CD4-positive, alpha-beta memory T cell (primary cell): ENCODE results near the gene RBPMS2. TPM values are rescaled to one million over a fixed set of nuclear protein-coding genes. Genes with fewer than 3 reads are reported as not detected.

Experiments
- CTCF ChIA-PET: fragments of 350-600 bp; sonication (Branson Sonifier 250); formaldehyde crosslinking; loops from one replicate; lab custom pipeline; 2021; ENCODE audit warnings: inconsistent platforms; ENCODE audit not compliant: partially characterized antibody; lab: Charles Lee
- POLR2A ChIA-PET: fragments of 350-600 bp; sonication (Branson Sonifier 250); formaldehyde crosslinking; loops from one replicate; lab custom pipeline; 2021; ENCODE audit not compliant: partially characterized antibody; lab: Charles Lee
- DNase-seq, 5 donors: peaks; one replicate each; pipeline versions ENCODE4 v3.0.0 to v3.0.0-alpha.2; 2020 to 2022; ENCODE audit warnings: mixed read lengths in 1 of 5
- H3K27ac ChIP-seq: one replicate; pipeline ENCODE4 v1.7.0; 2013; ENCODE audit warnings: low read depth, low read length
- H3K27me3 ChIP-seq: 2 replicates; pipeline ENCODE4 v1.7.0; 2013; ENCODE audit warnings: mild to moderate bottlenecking, low read length, moderate library complexity; ENCODE audit not compliant: insufficient read depth
- H3K36me3 ChIP-seq: 2 replicates; pipeline ENCODE4 v1.7.0; 2013; ENCODE audit warnings: mild to moderate bottlenecking, low read length, moderate library complexity; ENCODE audit not compliant: insufficient read depth
- H3K4me1 ChIP-seq: 2 replicates; pipeline ENCODE4 v1.7.0; 2013; ENCODE audit warnings: mild to moderate bottlenecking, low read length, moderate library complexity; ENCODE audit not compliant: insufficient read depth
- H3K4me3 ChIP-seq, 2 donors: one replicate each; pipeline ENCODE4 v1.7.0; 2013; ENCODE audit warnings: low read length in 2 of 2, mild to moderate bottlenecking in 1 of 2
- H3K9me3 ChIP-seq, 2 donors: one replicate each; pipeline ENCODE4 v1.7.0; 2013; ENCODE audit warnings: low read length in 2 of 2, control low read depth in 1 of 2; ENCODE audit not compliant: control insufficient read depth in 1 of 2
- H3K27ac Mint-ChIP-seq, 7 donors: one replicate each; pipeline ENCODE4 v1.8.0; 2020 to 2021; ENCODE audit warnings: mixed read lengths in 7 of 7, mild to moderate bottlenecking in 6 of 7, inconsistent platforms in 3 of 7, moderate library complexity in 3 of 7
- H3K27me3 Mint-ChIP-seq, 2 donors: one replicate each; pipeline ENCODE4 v1.8.0; 2020 to 2021; ENCODE audit warnings: mixed read lengths in 2 of 2
- H3K36me3 Mint-ChIP-seq, 2 donors: one replicate each; pipeline ENCODE4 v1.8.0; 2020 to 2021; ENCODE audit warnings: mixed read lengths in 2 of 2, inconsistent platforms in 1 of 2, mild to moderate bottlenecking in 1 of 2
- H3K4me1 Mint-ChIP-seq, 4 donors: one replicate each; pipeline ENCODE4 v1.8.0; 2020 to 2021; ENCODE audit warnings: mixed read lengths in 4 of 4, mild to moderate bottlenecking in 1 of 4
- H3K4me3 Mint-ChIP-seq, 8 donors: one replicate each; pipeline ENCODE4 v1.8.0; 2020 to 2021; ENCODE audit warnings: mixed read lengths in 8 of 8, mild to moderate bottlenecking in 7 of 8, moderate library complexity in 6 of 8, inconsistent platforms in 3 of 8
- H3K9me3 Mint-ChIP-seq, 8 donors: one replicate each; pipeline ENCODE4 v1.8.0; 2020 to 2021; ENCODE audit warnings: mixed read lengths in 8 of 8, mild to moderate bottlenecking in 5 of 8, inconsistent platforms in 3 of 8, moderate library complexity in 1 of 8
- intact Hi-C: fragments of 100-400 bp; cut with micrococcal nuclease; formaldehyde crosslinking; loops from one replicate; pipeline ENCODE4 v1.15.1; 2023
- polyA plus RNA-seq, 2 donors: library from polyadenylated mRNA; unstranded; fragments of 300-500 nt; fragmentation: Illumina TruSeq; gene quantifications; one replicate each; pipeline ENCODE4 v1.2.3, GENCODE V29; 2021
- total RNA-seq, 2 experiments: library from RNA; stranded (reverse); gene quantifications; one replicate each; pipeline ENCODE4 v1.2.3, GENCODE V29; 2021

The RBPMS2 gene
- total and polyA plus RNA-seq, 4 experiments from 2014 or later, result not detected

- ChIA-PET CTCF (no interaction called here), POLR2A (no interaction called here)
- Histone ChIP-seq H3K4me3 (no peak overlapping the region), H3K4me1 (no peaks in the 10 kb centered on the region), H3K27me3 (no peaks in the 10 kb centered on the region), H3K36me3 (no peaks in the 10 kb centered on the region), H3K9me3 (no peaks in the 10 kb centered on the region), H3K27ac (no peak overlapping the region)
- intact Hi-C loops, result no loop called here
- peaks cover 0 to 6% of the 10 kb centered on the region in 2 donors for H3K27me3 Mint-ChIP-seq
- no peaks in the 10 kb centered on the region for H3K4me1 Mint-ChIP-seq
- H3K36me3 Mint-ChIP-seq, result no peaks in the 10 kb centered on the region
- H3K9me3 Mint-ChIP-seq, result no peaks in the 10 kb centered on the region
- no peak for DNase-seq
- H3K27ac Mint-ChIP-seq, result no peak overlapping the region
- no peak overlapping the region for H3K4me3 Mint-ChIP-seq
These were observed 9.3 kb downstream of the RBPMS2 start for GRCh38 chr15:64766058-64766457.

- H3K4me3 ChIP-seq, result no peak overlapping the region
- no peaks in the 10 kb centered on the region for H3K27me3 ChIP-seq
- no peak overlapping the region for H3K4me3 Mint-ChIP-seq
- intact Hi-C loops, result no loop called here
- no peak for DNase-seq
- H3K36me3 ChIP-seq, result no peaks in the 10 kb centered on the region
- H3K9me3 Mint-ChIP-seq, result no peaks in the 10 kb centered on the region
- H3K36me3 Mint-ChIP-seq, result no peaks in the 10 kb centered on the region
- H3K4me1 Mint-ChIP-seq, result no peaks in the 10 kb centered on the region
- POLR2A ChIA-PET, result no interaction called here
- peaks cover 2 to 4% of the 10 kb centered on the region in 2 donors for H3K27me3 Mint-ChIP-seq
- no peak overlapping the region for H3K27ac Mint-ChIP-seq
- no peaks in the 10 kb centered on the region for H3K4me1 ChIP-seq
- no peaks in the 10 kb centered on the region for H3K9me3 ChIP-seq
- CTCF ChIA-PET, result interaction anchor here (0.8 kb wide), 1 partner anchor 23 kb away, joined by 3 read pairs; no protein-coding TSS in a partner anchor
- H3K27ac ChIP-seq, result no peak overlapping the region
These were observed 11.5 kb downstream of the RBPMS2 start for GRCh38 chr15:64763874-64764273.

GRCh38 chr15:64763462-64763861 lies 11.9 kb downstream of the RBPMS2 start:
- Mint-ChIP-seq H3K4me1 (no peaks in the 10 kb centered on the region), H3K36me3 (no peaks in the 10 kb centered on the region), H3K27ac (no peak overlapping the region), H3K4me3 (no peak overlapping the region), H3K27me3 (peaks cover 2 to 4% of the 10 kb centered on the region in 2 donors), H3K9me3 (no peaks in the 10 kb centered on the region)
- H3K27ac ChIP-seq, result no peak overlapping the region
- CTCF ChIA-PET, result interaction anchor here (0.8 kb wide), 1 partner anchor 23 kb away, joined by 3 read pairs; no protein-coding TSS in a partner anchor
- no peak for DNase-seq
- no peaks in the 10 kb centered on the region for H3K4me1 ChIP-seq
- H3K9me3 ChIP-seq, result no peaks in the 10 kb centered on the region
- H3K27me3 ChIP-seq, result no peaks in the 10 kb centered on the region
- POLR2A ChIA-PET, result no interaction called here
- no peaks in the 10 kb centered on the region for H3K36me3 ChIP-seq
- no peak overlapping the region for H3K4me3 ChIP-seq
- intact Hi-C loops, result no loop called here

- H3K4me3 ChIP-seq, result no peak overlapping the region
- no peaks in the 10 kb centered on the region for H3K27me3 ChIP-seq
- no peak for DNase-seq
- ChIA-PET CTCF (no interaction called here), POLR2A (interaction anchor here (0.5 kb wide), 1 partner anchor 328 kb away, joined by 4 read pairs; no protein-coding TSS in a partner anchor)
- Mint-ChIP-seq H3K9me3 (no peaks in the 10 kb centered on the region), H3K4me3 (no peak overlapping the region), H3K27me3 (peaks cover 3% of the 10 kb centered on the region in 2 donors), H3K27ac (no peak overlapping the region), H3K4me1 (no peaks in the 10 kb centered on the region), H3K36me3 (no peaks in the 10 kb centered on the region)
- no peaks in the 10 kb centered on the region for H3K36me3 ChIP-seq
- intact Hi-C loops, result no loop called here
- no peak overlapping the region for H3K27ac ChIP-seq
- H3K4me1 ChIP-seq, result no peaks in the 10 kb centered on the region
- H3K9me3 ChIP-seq, result no peaks in the 10 kb centered on the region
These were observed 12.4 kb downstream of the RBPMS2 start for GRCh38 chr15:64763021-64763420.

- Histone ChIP-seq H3K4me1 (no peaks in the 10 kb centered on the region), H3K27me3 (no peaks in the 10 kb centered on the region), H3K9me3 (no peaks in the 10 kb centered on the region), H3K27ac (no peak overlapping the region), H3K4me3 (no peak overlapping the region), H3K36me3 (no peaks in the 10 kb centered on the region)
- no peak overlapping the region for H3K27ac Mint-ChIP-seq
- DNase-seq, result no peak
- ChIA-PET POLR2A (interaction anchor here (0.5 kb wide), 1 partner anchor 328 kb away, joined by 4 read pairs; no protein-coding TSS in a partner anchor), CTCF (interaction anchor here (1.0 kb wide), 1 partner anchor 47 kb away, joined by 3 read pairs; no protein-coding TSS in a partner anchor)
- intact Hi-C loops, result no loop called here
- H3K36me3 Mint-ChIP-seq, result no peaks in the 10 kb centered on the region
- no peaks in the 10 kb centered on the region for H3K9me3 Mint-ChIP-seq
- no peaks in the 10 kb centered on the region for H3K4me1 Mint-ChIP-seq
- H3K4me3 Mint-ChIP-seq, result no peak overlapping the region
- peaks cover 0 to 3% of the 10 kb centered on the region in 2 donors for H3K27me3 Mint-ChIP-seq
These were observed 12.8 kb downstream of the RBPMS2 start for GRCh38 chr15:64762546-64762945.

GRCh38 chr15:64761156-64761555 lies 14.2 kb downstream of the RBPMS2 start:
- peaks cover 0 to 3% of the 10 kb centered on the region in 2 donors for H3K27me3 Mint-ChIP-seq
- H3K4me3 Mint-ChIP-seq, result no peak overlapping the region
- H3K36me3 Mint-ChIP-seq, result no peaks in the 10 kb centered on the region
- Histone ChIP-seq H3K36me3 (no peaks in the 10 kb centered on the region), H3K27ac (no peak overlapping the region), H3K4me3 (no peak overlapping the region), H3K27me3 (no peaks in the 10 kb centered on the region), H3K9me3 (no peaks in the 10 kb centered on the region), H3K4me1 (no peaks in the 10 kb centered on the region)
- intact Hi-C loops, result no loop called here
- H3K27ac Mint-ChIP-seq, result no peak overlapping the region
- no peak for DNase-seq
- H3K9me3 Mint-ChIP-seq, result no peaks in the 10 kb centered on the region
- H3K4me1 Mint-ChIP-seq, result no peaks in the 10 kb centered on the region
- ChIA-PET POLR2A (no interaction called here), CTCF (no interaction called here)

GRCh38 chr15:64760056-64760455 lies 15.3 kb downstream of the RBPMS2 start:
- peaks cover 0 to 6% of the 10 kb centered on the region in 2 donors for H3K27me3 Mint-ChIP-seq
- no peaks in the 10 kb centered on the region for H3K27me3 ChIP-seq
- no peaks in the 10 kb centered on the region for H3K9me3 ChIP-seq
- H3K27ac ChIP-seq, result no peak overlapping the region
- no peaks in the 10 kb centered on the region for H3K4me1 Mint-ChIP-seq
- POLR2A ChIA-PET, result no interaction called here
- no peak overlapping the region for H3K4me3 ChIP-seq
- H3K4me1 ChIP-seq, result no peaks in the 10 kb centered on the region
- no peak overlapping the region for H3K4me3 Mint-ChIP-seq
- intact Hi-C loops, result no loop called here
- CTCF ChIA-PET, result interaction anchor here (1.8 kb wide), 1 partner anchor 32 kb away, joined by 4 read pairs; no protein-coding TSS in a partner anchor
- H3K27ac Mint-ChIP-seq, result no peak overlapping the region
- H3K36me3 Mint-ChIP-seq, result no peaks in the 10 kb centered on the region
- H3K36me3 ChIP-seq, result no peaks in the 10 kb centered on the region
- H3K9me3 Mint-ChIP-seq, result peaks cover 0 to 2% (median 0%) of the 10 kb centered on the region in 8 donors
- DNase-seq, result no peak
